ENCODE data around the gene FMO1.
"Not testable (repeated sequence)": the region's sequence is repeated elsewhere in the genome, so short reads cannot be mapped to it uniquely, and the experiment has no call there.

The FMO1 gene

GRCh38 chr1:171267391-171267790 is 19.1 kb downstream of the FMO1 start:
- Histone ChIP-seq H3K27ac (peak overlapping the region in 14 of 21 experiments; percentile 7 to 86 (median 52)), H3K4me3 (no peak overlapping the region)

DNA sequence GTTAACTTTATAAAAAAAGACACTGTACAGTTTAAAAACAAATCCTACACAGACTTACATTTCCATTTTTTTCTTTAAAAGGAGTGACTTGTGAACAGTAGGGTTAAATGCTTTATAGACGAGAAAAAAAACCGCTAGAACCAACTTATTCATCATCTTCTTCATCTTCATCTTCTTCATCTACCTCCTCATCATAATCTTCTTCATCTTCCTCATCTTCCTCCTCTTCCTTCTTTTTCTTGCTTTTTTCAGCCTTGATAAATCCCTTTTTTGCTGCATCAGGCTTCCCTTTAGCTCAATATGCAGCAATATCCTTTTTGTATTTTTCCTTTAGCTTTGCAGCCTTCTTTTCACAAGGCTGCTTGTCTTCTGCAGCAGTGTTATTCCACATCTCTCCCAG is 22.5 kb downstream of the FMO1 start:
- no peak overlapping the region for H3K27ac ChIP-seq
- no peak overlapping the region for H3K4me3 ChIP-seq

DNA sequence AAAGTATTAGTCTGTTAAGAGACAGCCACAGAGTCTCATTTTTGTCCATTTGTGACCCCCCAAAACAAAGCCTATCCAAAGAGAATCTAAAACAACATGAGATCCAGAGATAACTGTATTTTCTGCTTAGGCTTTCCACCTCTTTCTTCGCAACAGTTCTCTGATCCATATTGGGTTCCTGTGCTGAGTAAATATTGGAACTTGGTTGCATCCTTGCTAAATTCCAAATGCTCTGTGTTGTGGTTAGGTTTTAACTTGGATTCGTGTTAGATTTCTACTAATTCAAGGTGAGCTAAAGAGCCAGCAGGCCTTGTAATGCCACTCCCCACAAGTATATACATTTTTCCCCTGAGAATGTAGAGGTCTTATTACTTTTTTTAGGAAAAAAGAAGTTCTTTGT is 29.2 kb downstream of the FMO1 start:
- Histone ChIP-seq H3K4me3 (no peak overlapping the region), H3K27ac (no peak overlapping the region)

DNA sequence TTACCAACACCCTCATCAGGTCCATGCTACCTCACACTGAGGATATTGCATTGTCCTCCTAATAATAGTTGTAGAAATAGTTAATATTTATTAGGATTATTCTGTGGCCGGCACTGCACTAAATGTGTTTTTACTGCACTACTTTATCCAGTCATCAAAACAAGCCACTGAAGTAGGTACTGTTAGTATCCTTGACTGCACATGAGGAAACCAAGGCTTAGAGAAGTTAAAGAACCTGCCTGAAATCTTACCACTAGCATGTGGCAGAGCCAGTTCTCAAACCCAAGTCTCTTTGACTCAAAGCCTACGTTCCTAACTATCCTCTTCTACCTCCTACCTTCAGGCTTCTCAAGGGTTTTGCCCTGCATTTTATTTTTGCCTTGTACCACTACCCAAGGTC is 30.9 kb downstream of the FMO1 start:
- H3K4me3 ChIP-seq: no peak overlapping the region
- no peak overlapping the region for H3K27ac ChIP-seq

GRCh38 chr1:171279678-171280077 is 31.4 kb downstream of the FMO1 start:
- Histone ChIP-seq H3K27ac (no peak overlapping the region), H3K4me3 (no peak overlapping the region)

GRCh38 chr1:171280599-171280998 is 32.3 kb downstream of the FMO1 start:
- H3K4me3 ChIP-seq: no peak overlapping the region
- no peak overlapping the region for H3K27ac ChIP-seq

GRCh38 chr1:171286032-171286705 is 37.9 kb downstream of the FMO1 start:
- Histone ChIP-seq H3K4me3 (no peak overlapping the region), H3K27ac (no peak overlapping the region)

DNA sequence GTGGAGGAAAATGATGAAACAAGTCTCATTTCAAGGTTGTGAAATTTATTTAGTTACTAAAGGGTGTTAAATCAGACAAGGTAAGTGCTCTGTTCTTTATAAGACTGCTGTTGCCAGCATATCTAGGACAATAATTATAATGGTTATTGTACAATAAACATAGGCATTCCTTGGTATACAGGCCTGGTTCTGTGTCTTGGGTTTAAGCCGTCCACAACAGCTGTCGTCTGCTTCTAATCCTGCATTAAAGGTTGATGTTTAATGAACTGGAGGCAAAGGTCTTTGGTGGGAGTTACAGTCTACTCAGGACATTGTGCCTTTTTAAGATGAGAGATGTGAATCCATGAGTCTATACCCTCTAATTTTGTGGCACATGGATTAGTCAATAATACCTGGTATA is 42.3 kb downstream of the FMO1 start:
- no peak overlapping the region for H3K27ac ChIP-seq
- no peak overlapping the region for H3K4me3 ChIP-seq

GRCh38 chr1:171292799-171293198 is 44.5 kb downstream of the FMO1 start:
- H3K4me3 ChIP-seq: no peak overlapping the region

GRCh38 chr1:171295383-171295782 is 47.1 kb downstream of the FMO1 start:
- H3K4me3 ChIP-seq: not testable (repeated sequence)
- H3K27ac ChIP-seq: peak overlapping the region in 5 of 21 experiments; percentile 5 to 68 (median 29)

More at GRCh38 chr1:171292799-171293198, 44.5 kb downstream of the FMO1 start:
- peak overlapping the region in 3 of 21 experiments; percentile 1 to 28 (median 4) for H3K27ac ChIP-seq

- H3K4me3 ChIP-seq: no peak overlapping the region
- peak overlapping the region in 8 of 21 experiments; percentile 5 to 68 (median 34) for H3K27ac ChIP-seq
Measured at GRCh38 chr1:171295821-171296220, 47.5 kb downstream of the FMO1 start.

GRCh38 chr1:171296897-171297296 is 48.6 kb downstream of the FMO1 start:
- no peak overlapping the region for H3K4me3 ChIP-seq
- peak overlapping the region in 1 of 21 experiments; percentile 9 for H3K27ac ChIP-seq

DNA sequence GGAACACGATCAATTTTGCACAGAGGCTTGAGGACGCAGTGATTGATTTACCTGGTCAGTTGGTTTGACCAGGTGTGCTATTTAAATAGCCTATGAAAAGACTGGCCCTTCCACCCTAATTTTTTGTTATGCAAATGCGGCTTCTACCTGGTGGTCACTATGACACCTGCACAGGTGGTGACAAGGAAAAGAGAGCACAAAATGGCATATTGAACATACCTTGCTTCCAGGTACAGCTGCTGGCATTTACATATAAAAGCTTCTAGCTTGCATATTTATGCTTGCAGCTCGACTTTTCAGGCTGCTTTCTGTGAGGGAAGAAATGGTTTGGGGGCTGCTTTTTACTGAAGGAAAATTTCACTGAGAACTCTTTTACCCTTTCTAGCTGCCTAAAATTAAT is 50.4 kb downstream of the FMO1 start:
- H3K4me3 ChIP-seq: no peak overlapping the region

GRCh38 chr1:171299342-171299741 is 51.0 kb downstream of the FMO1 start:
- no peak overlapping the region for H3K27ac ChIP-seq
- no peak overlapping the region for H3K4me3 ChIP-seq

More for the DNA sequence above, 50.4 kb downstream of the FMO1 start:
- no peak overlapping the region for H3K27ac ChIP-seq

DNA sequence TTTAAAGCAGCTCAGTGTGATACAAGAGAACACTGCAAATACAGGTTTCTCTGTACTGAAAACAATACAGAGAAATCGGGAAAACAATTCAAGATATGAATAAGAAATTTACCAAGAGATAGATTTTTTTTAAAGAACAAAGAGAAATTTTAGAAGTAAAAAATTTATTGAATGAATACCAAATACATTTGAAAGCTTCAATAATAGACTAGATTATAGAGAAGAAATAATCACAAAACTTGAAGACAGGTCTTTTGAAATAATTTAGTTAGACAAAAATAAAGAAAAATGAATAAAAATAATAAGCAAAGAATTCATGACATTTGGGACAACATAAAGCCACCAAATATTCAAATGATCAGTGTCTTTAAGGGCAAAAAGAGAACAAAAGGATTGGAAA is 52.1 kb downstream of the FMO1 start:
- no peak overlapping the region for H3K27ac ChIP-seq
- H3K4me3 ChIP-seq: no peak overlapping the region

- no peak overlapping the region for H3K27ac ChIP-seq
Measured at GRCh38 chr1:171310661-171311087, 62.4 kb downstream of the FMO1 start.

GRCh38 chr1:171311771-171312558 is 63.7 kb downstream of the FMO1 start:
- H3K27ac ChIP-seq: no peak overlapping the region
- H3K4me3 ChIP-seq: no peak overlapping the region

More at GRCh38 chr1:171310661-171311087, 62.4 kb downstream of the FMO1 start:
- H3K4me3 ChIP-seq: no peak overlapping the region

DNA sequence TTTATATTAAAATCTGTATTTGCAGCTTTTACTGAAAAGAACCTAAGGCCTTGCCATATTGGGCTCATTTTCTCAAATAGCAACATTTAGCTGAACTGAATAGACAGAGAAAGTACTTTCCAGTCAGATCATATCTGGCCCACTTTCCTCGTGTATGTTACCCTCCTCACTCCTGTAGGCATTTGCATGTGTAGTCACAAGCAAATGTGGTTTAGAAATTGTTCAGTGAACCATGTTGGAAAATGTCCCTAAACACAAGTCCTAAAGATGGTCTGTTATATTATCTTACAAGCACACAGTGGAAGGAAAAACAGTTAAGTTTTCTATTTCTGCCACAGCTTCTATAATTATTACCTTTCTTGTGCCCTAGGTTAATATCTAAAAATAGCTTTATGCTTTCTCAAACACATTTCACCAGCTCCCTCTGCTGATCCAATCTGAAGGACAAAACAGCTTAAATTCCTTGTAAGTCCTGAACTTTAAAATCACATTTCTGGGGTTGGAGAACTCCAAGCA is 65.1 kb downstream of the FMO1 start:
- peak overlapping the region in 10 of 21 experiments; percentile 6 to 76 (median 46) for H3K27ac ChIP-seq
- H3K4me3 ChIP-seq: no peak overlapping the region

GRCh38 chr1:171313835-171314320 is 65.6 kb downstream of the FMO1 start, which contains the start of gene FMO4:
TSS of gene FMO4 (plus strand) at chr1:171314183. CDS start at chr1:171319826, 5,643 bp downstream.
- Histone ChIP-seq H3K27ac (peak within 1 kb of the TSS in 18 of 21 experiments; percentile 2 to 85 (median 70)), H3K4me3 (peak within 1 kb of the TSS in 6 of 7 experiments; percentile 2 to 33 (median 16))

- Histone ChIP-seq H3K4me3 (no peak overlapping the region), H3K27ac (no peak overlapping the region)
Measured at GRCh38 chr1:171329251-171329650, 81.0 kb downstream of the FMO1 start.
